HG03060 (cell line): ENCODE results near the gene MOB2.
"Not testable (repeated sequence)": the region's sequence is repeated elsewhere in the genome, so short reads cannot be mapped to it uniquely, and the experiment has no call there.

Source experiments
- ATAC-seq: cut with Tn5 transposase; IDR thresholded peaks from one replicate; pipeline ENCODE4 v1.9.1; 2021; ENCODE audit warnings: low read depth, moderate number of reproducible peaks; ENCODE audit not compliant: unreplicated experiment

Gene MOB2

DNA sequence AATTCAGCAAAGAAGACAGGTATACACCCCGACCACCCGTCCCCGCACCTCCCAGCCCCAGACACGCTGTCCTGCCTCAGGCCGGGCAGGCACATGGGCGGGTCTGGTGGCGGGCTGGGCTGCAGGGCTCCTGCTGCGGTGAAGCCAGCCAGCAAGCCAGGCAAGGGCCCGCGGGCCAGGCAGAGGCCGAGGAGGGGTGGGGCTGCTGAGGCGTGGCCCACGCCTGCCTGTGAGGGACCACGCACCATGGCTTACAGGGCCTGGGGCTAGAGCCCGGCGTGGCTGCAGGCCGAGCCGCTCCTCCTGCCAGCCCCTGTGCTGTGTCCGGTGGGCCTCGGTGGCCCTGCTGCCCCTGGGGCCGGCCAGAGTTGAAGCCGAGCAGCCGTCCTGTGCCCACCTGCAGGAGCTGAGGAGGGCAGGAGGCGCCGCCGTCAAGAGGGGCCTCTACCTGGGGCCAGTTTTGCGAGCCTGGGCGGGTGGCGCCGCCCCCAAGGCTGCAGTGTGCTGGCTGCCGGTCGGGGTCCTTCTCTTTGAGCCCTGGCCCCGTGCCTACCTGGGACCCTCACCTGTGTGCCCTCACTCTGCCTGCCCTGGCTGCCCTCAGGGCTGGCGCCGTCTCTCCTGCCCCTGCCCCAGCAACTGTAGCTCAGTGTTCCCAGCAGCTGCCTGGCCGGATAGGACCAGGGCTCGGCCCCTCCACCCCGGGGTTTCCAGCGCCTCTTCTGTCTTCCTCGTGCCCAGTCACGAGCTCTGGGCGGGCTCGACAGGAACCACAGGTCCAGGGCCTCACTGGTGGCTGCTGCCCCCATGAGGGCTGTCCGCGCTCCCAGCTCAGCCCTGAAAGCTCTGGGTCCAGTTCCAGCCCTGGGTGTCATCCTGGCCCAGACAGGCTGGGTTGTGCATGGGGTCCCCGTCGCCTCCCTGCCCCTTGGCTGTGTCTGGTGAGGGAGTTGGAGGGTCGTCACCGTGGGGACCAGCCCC, 38.4 kb downstream of the MOB2 start:
- ATAC-seq, result no peak

DNA sequence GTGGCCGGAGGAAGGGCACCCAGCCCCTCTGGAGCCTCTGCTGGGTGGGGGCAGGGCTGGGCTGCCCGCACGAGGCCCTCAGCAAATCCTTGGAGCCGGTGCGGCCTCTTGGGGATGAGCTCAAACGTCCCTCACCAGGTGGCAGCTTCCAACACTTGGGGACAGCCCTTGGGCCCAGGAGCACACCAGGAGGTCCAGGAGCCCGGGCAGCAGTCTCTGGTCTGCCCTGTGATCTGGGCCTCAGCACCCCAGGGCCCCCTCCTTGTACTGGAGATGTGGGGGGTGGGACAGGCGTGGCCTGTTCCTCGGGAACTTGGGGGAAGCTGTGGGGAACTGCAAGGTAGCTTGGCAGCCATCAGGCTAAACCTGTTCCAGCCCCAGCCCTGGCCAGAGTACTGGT, 40.0 kb downstream of the MOB2 start:
- no peak for ATAC-seq

DNA sequence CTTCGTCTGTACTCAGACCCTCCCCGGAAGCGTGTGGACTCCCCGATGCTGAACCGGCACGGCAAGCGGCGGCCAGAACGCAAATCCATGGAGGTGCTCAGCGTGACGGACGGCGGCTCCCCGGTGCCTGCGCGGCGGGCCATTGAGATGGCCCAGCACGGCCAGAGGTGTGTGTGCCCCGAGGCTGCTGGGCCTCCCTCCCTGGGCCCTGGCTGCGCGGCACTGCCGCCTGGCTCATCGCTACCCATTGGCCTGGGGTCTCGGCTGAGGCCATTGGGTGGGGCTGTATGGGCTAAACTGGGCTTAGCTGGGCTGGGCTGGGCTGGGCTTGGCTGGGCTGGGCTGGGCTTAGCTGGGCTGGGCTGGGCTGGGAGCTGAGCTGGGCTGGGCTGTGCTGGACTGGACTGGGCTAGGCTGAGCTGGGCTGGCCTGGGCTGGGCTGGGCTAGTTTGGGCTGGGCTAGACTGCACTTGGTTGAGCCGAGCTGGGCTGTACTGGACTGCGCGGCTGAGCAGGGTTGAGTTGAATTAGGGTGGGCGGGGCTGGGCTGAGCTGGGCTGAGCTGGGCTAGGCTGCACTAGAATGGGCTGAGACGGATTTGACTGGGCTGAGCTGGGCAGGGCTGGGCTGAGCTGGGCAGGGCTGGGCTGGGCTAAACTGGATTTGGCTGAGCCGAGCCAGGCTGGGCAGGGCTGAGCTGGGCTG, 40.7 kb downstream of the MOB2 start:
- no peak for ATAC-seq

DNA sequence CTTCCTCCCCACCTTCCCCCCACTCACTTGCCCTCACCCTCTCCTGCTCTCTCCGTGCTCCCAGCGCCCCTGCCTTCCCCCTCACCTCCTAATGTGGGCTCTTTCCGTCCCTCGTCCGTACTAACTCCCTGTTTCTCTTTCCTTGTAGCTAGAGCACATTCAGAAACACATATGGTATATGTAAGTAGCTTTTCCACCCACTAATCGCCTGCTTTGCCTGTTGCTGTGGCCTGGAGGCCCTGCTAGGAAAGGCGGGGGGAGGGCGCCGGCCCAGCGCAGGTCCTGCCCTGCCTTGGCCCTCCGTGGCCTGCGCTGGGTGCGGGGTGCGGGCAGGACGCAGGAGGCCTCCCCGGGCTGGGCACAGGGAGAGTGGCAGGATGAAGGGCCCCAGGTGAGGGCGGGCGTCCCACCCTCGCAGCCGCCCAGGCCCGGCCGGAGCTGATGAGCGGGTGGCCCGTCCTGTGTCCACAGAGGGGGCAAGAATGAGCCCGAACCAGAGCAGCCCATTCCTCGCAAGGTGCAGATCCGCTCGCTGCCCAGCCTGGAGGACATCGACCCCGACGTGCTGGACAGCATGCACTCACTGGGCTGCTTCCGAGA, 41.7 kb downstream of the MOB2 start:
- ATAC-seq, result no peak

DNA sequence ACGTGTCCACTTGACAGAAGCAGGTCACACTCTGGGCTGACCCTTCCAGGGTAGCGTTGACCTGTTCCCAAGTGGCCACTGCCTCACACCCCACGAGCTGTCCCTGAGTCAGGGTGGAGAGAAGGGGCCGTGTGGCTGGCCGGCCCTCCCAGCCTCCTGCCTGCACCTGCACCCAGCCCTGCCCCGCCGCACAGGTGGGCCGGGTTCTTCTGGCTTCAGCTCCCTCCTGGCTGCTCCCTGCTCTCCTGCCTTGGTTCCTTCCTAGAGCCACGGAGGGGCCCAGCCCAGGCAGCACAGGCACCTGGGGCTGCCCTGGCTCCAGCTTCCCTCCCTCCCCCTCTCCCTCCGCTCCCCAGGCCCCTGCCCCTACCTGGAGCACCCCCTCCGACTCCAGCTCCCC, 42.3 kb downstream of the MOB2 start:
- ATAC-seq, result no peak

DNA sequence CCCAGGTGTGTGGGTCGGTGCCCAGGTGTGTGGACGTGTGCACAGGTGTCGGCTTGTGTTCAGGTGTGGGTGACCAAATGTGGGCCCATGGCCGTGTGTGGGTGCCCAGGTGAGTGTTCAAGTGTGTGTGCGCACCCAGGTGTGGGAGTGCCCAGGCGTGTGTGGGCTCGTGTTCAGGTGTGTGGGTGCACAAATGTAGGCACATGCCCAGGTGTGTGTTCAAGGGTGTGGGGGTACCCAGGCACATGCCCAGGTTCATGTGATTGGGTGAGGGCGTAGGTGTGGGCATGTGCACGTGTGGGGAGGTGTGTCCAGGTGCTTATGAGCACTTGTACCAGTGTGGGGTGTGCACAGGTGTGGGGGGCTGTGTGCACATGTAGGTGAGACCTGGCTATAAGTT, 42.8 kb downstream of the MOB2 start:
- no peak for ATAC-seq

DNA sequence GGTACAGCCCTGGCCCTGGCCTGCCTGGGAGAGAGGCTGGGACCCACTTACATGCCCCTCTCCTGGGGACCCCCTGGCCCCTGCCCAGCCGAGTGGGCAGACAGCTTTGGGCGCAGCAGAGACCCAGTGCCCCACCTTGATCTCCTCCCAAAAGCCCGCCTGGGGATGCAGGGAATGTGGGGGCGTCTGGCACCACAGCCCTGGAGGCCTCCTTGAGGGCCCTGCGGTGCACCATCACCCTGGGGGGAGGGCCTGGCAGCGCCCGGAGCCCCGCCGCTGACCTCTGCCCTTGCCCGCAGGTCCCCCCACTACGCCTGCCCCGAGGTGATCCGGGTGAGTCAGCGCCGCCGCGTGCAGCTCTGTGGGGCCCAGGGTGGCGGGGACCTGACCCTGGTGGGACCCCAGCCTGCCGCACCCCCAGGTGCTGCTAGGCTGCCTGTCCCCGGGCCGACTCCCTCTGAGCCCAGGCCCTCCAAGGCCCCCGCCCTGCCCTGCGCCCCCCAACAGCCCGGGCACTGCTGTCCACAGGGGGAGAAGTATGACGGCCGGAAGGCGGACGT, 43.7 kb downstream of the MOB2 start:
- ATAC-seq, result no peak

DNA sequence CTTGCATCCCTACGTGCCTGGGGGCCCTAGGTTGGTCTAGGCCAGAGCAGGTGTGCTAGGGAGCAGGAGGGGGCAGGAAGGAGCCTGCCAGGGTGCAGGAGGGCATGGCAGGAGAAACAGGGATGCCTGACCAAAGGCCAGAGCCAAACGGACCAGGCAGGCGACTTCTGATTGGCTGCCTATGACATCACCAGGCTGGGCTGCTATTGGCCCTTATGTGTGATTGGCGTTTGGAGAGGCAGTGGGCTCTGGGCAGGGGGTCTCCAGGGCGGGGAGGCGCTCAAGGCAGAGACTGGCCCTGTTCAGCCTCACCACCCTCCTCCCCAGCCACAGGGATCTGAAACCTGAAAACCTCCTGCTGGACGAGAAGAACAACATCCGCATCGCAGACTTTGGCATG, 44.4 kb downstream of the MOB2 start:
- no peak for ATAC-seq

DNA sequence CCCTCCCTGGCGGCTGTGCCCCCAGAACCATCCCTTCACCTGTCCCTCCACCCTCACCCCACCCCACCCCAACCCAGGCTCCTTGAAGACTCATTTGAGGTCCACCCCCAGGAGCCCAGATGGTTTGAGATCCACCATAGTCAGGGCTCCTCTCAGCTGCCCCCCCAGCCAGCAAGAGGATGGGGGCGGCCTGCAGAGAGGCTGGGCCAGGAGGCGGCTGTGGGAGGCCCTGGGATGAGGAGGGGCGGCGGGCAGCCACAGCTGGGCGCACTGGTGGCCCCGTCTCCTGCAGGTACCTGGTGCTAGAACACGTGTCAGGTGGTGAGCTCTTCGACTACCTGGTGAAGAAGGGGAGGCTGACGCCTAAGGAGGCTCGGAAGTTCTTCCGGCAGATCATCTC, 46.1 kb downstream of the MOB2 start:
- ATAC-seq, result no peak

DNA sequence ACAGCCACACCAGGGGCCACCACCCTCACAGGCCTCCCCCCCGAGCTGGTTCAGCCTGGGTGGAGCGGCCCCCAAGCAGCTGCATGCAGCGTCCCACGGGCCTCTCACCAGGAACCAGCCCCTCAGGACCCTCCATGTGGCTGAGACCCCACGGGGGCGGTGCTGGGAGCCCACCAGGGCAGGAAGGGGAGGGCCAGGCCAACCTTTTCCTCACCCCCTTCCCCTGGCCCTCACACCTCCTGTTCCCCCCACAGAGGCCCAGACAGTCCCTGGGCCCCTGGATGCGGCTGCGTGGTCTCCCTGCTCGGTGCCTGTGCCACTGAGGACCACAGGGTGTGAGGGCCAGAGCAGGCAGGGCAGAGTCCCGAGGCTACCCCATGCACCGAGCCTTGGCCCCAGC, 46.5 kb downstream of the MOB2 start:
- no peak for ATAC-seq

DNA sequence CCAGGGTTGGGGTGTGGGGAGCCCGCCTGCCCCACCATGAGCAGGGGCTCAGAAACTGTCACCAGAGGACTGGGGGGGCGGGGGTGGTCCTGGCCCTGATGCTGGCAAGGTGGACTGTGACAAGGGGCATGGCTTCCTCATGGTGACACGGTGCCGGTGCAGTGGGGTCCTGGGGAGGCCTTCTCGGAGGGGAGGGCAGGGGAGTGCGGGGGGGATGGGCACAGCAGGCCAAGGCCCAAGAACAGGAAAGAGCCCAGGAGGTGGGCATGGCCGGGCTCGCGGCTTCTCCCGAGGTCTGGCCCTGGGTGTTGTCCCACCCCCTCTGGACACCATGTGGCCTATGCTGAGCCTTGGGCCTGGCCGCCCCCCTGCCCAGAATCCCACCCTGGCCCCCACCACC, 47.2 kb downstream of the MOB2 start:
- no peak for ATAC-seq

DNA sequence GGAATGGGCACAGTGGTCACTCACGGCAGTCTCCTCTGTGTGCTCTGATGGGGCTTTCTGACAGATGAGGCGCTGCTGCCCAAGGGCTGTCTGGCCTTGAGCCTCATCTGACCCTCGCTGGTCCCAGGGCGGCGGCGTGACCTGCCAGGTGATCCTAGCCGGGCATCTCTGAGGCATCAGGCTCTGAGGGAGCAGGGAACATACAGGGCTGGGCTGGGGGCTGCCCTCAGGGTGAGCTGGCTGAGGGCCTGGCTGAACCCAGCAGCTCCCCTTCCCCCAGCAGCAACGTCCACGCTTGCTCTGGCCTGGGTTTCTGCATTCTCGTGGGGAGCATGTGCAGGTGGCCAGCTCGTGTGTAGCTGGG, 47.6 kb downstream of the MOB2 start:
- no peak for ATAC-seq

DNA sequence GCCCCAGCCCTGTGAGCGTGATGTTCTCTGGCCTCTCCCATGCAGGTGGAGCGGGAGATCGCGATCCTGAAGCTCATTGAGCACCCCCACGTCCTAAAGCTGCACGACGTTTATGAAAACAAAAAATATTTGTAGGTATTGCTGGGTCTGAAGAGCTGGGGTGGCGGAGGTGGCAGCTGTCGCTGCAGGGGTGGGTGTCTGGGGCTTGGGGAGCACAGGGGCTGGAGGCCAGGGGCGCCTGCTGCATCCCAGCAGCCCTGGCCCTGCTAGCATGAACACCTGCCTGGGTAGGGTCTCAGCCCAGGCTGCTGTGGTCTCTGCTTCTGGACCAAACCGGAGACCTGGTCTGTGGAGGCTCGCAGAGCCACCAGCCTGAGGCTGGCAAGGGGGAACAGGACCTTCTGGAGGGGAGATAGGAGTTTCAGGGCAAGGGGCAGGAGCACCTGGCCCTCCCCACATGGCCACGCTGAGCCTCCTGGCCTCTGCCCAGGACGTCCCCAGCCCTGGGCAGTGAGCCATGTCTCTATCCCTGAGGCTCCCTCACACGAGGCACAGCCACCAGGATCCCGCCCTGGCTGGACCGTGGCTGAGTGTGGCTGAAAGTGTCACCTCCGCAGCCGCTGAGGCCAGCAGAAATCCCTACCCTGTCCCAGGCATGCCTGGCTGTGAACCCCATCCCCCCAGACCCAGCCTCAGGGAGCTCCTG, 48.2 kb downstream of the MOB2 start:
- no peak for ATAC-seq

DNA sequence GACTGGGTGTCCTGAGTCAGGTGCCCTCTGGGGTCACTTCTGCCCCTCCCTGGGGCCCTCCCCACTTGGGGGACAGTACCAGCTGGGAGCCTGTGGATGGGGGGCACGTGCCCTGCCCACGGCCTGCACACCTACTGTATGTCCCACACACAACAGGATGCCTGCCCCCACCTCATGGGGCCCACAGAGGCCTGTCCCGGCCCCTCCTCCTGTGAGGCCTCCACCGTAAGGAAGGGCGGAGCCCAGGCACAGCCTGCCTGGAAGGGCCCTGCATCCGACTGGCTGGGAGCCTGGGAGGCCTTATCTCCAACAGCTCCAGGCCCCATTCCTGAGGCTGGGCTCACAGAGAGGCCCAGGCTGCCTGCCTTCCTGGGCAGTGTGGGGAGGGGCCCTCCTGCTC, 49.1 kb downstream of the MOB2 start:
- ATAC-seq, result no peak

DNA sequence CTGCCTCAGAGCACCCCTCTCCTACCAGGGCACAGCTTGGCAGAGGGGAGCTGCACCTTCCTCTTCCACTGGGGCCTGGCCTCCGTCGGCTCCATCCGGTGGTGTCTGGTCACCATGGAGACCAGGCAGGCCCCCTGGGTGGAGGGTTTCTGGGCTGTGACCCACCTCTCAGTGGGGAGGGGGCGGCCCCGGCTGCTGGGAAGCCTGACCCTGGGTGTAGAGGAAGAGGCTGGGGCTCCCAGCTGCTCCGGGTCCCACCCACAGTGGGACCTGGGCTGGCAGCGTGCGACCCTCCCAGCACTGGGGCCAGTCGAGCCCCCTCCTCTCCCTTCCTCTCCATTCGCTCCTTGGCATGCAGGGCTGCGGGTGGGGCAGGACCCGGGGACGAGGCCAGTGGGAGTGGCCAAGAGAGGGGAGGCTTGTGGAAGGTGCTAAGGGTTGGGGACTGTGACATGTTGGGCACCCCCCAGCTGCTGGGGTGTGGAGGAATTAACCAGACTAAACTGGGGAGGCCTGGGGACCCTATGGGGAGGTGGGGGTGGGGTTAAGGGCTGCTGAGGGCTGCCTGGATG, 50.0 kb downstream of the MOB2 start:
- no peak for ATAC-seq

DNA sequence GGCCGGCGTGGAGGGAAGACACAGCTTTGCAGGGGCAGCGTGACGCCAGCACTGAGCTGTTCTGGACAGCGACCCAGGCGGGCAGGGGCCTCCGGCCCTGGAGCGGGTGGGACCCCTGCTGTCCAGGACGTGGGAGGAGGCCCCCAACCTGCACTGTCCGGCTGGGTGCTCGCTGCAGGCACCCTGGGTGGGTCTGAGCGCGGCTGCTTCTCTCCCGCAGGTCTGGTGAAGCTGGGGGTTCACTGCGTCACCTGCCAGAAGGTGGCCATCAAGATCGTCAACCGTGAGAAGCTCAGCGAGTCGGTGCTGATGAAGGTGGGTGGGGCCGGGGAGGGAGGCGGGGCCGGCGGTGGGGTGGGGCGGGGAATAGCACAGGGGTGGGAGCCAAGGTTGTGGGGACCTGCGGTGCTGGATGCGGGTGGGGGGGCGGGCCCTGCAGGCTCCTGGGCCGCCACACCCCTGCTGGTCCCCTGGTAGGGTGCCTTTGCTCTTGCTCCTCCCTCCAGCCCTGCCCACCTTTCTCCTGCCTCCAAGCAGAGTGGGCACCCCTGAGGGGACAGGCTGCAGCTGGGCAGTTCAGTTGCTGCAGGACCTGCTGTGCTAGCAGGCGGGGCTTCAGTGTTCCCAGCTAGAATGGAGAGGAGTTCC, 50.6 kb downstream of the MOB2 start:
- ATAC-seq, result no peak

DNA sequence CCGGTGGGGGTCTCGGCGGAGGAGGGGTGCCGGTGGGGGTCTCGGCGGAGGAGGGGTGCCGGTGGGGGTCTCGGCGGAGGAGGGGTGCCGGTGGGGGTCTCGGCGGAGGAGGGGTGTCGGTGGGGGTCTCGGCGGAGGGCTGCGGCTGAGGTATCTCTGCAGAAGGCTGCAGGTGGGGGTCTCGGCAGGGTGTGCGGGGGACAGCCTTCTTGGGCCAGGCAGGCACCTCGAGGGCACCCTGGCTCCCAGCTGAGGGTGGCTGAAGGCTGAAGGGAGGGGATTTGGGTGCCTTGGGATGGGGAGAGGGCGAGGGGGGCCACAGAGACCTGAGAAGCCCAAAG, 51.1 kb downstream of the MOB2 start:
- not testable (repeated sequence) for ATAC-seq

DNA sequence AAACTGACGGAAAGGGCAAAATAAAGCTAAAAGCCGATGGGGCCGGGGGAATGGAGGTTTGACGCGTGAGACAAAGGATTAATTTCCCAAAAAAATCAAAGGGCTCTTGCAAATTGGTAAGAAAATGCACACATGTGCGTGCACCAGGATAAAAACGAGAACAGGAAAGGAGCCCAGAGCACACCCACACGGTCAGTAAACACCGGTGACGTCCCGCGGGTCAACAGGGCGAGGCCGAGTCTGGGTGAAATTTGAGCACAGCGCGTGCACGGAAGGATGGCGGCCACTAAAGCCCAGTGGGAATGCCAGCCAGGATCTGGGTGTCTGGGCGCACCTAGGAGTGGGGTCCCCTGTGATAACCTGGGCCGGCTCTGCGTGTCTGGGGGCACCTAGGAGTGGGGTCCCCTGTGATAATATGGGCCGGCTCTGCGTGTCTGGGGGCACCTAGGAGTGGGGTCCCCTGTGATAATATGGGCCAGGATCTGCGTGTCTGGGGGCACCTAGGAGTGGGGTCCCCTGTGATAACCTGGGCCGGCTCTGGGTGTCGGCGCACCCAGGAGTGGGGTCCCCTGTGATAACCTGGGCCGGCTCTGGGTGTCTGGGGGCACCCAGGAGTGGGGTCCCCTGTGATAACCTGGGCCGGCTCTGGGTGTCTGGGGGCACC, 52.5 kb downstream of the MOB2 start:
- no peak for ATAC-seq

DNA sequence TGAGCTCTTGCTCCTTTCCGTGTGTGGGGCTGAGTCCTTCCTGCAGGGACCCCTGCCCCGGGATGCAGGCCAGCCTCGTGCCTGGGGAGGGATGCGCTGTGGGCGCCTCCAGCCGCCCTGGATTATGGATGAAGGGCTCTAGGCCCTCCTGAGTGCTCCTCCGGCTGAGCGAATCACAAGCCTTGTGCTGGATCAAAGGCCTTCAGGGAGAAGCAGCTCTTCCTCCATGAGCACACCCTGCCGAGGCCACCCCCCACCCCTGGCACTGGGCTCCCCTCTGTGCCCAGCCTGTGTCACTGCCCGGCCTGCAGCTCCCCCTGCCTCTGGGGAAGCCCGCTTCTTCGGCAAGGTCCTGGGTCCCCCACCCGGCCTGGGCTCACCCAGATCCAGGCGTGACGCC, 53.0 kb downstream of the MOB2 start:
- ATAC-seq, result no peak
